Adrenal gland (tissue), 19 donors: ENCODE results near the gene AMFR. TPM values are rescaled to one million over a fixed set of nuclear protein-coding genes. Genes with fewer than 3 reads are reported as not detected.

ENCODE experiments used
- DNase-seq, 7 donors: peaks; one replicate each; pipeline ENCODE4 v3.0.0-alpha.2; 2019 to 2020
- H3K27ac ChIP-seq, 5 donors: fragments of 200-600 bp; sonication (generic) in 4 of 5; 1 replicate in 3 of 5; 2 replicates in 2 of 5; pipeline versions ENCODE4 v1.5.1 to v1.8.0; 2016 to 2020; ENCODE audit warnings: mild to moderate bottlenecking in 1 of 5
- H3K27me3 ChIP-seq: fragments of 200-600 bp; 2 replicates; pipeline ENCODE4 v1.8.0; 2021
- H3K36me3 ChIP-seq, 2 donors: fragments of 200-600 bp; replicated peaks in 1 of 2; 1 replicate in 1 of 2; 2 replicates in 1 of 2; pipeline versions ENCODE4 v1.5.1 to v1.8.0; 2018 to 2022
- H3K4me1 ChIP-seq, 2 donors: fragments of 200-600 bp; replicated peaks in 1 of 2; 1 replicate in 1 of 2; 2 replicates in 1 of 2; pipeline versions ENCODE4 v1.5.1 to v1.8.0; 2018 to 2021
- H3K4me3 ChIP-seq, 4 donors: fragments of 200-600 bp; sonication (generic) in 3 of 4; one replicate each; pipeline ENCODE4 v1.5.1; 2016 to 2018
- H3K9me3 ChIP-seq, 3 donors: fragments of 200-600 bp; sonication (generic) in 1 of 3; replicated peaks in 1 of 3; 1 replicate in 2 of 3; 2 replicates in 1 of 3; pipeline versions ENCODE4 v1.5.1 to v1.8.0; 2016 to 2021
- POLR2A ChIP-seq, 2 donors: fragments of 450-650 bp; IDR thresholded peaks; one replicate each; pipeline ENCODE4 v1.6.1; 2017; ENCODE audit warnings: antibody characterized with exemption in 2 of 2, mild to moderate bottlenecking in 2 of 2, moderate library complexity in 1 of 2
- WGBS, 4 donors: extraction: QIAGEN DNeasy Blood & Tissue Kit in 2 of 4; methylation state at CpG; one replicate each; pipeline versions ENCODE4 v1.1.5 to v1.1.7; 2013 to 2017; 5-methylcytosine and 5-hydroxymethylcytosine counted together
- intact Hi-C, 2 donors: fragments of 100-400 bp; cut with DNase I; formaldehyde crosslinking; loops; one replicate each; pipeline versions ENCODE4 v1.14.1 to v1.15.0; 2022 to 2023
- long read RNA-seq, 10 donors: library from polyadenylated mRNA in 3 of 10; unstranded in 2 of 10; stranded (forward) in 1 of 10; transcript quantifications; one replicate each; pipeline ENCODE4 v2.0.0 and lab custom pipeline, GENCODE V29; 2021 to 2026
- polyA plus RNA-seq, 3 donors: library from polyadenylated mRNA; stranded (reverse); fragments of 200-250 nt in 2 of 3; fragments of 350-450 nt in 1 of 3; fragmentation: Illumina TruSeq in 1 of 3; extraction: RNeasy Lipid Tissue Mini Kit (QIAGEN cat#74804) in 1 of 3; gene quantifications; one replicate each; pipeline ENCODE4 v1.2.3, GENCODE V29; 2013 to 2014
- total RNA-seq, 9 donors: library from RNA; depleted of rRNA in 4 of 9; stranded (reverse); fragments of >200 nt in 4 of 9; fragments of 120-200 nt in 1 of 9; fragmentation: NEBNext Ultra II Directional in 1 of 9; extraction: Animal tissue kit (Norgen Biotek cat#: 25700) in 1 of 9; gene quantifications; one replicate each; pipeline versions ENCODE4 v1.1.0 to v1.2.4, GENCODE V29; 2013 to 2023
- TF ChIP-seq, protein P1 (sequence below), 6 experiments: fragments of 450-650 bp in 4 of 6; fragments of 200-600 bp in 2 of 6; sonication (generic) in 1 of 6; IDR thresholded peaks; 1 replicate in 5 of 6; 2 replicates in 1 of 6; pipeline versions ENCODE4 v1.5.1 to v1.8.0; 2016 to 2021; ENCODE audit warnings: antibody characterized with exemption in 6 of 6, mild to moderate bottlenecking in 2 of 6, moderate library complexity in 1 of 6
- donor health status: healthy with polysubstance abuse.
- donor health status: Bipolar disorder and iron deficiency.
- donor health status: DM: yes; HTN: yes; CAD: no.
- donor health status: DM: no; HTN: no; CAD: no.
- donor health status: DM: no; HTN: no; CAD: no.
- donor health status: DM: yes; HTN: yes; CAD: no.

AMFR gene
- total RNA-seq (100 to 1,000 TPM; 165 to 346 (median 226) TPM), polyA plus RNA-seq (100 to 1,000 TPM in 1 of 3 donors, 10 to 100 TPM in 2; 40.3 to 117 (median 72.2) TPM)
- long read RNA-seq, donor 1, transcript AMFR-201 (14 exons, 3,600 nt) = major isoform, 26 of 54 reads
- long read RNA-seq, donor 1, transcript AMFR-208 (1 exons, 1,844 nt) = minor isoform, 13 of 54 reads
- long read RNA-seq, donor 1, partial matches to known transcripts = 14 of 54 reads
- long read RNA-seq, donor 1, other reads (novel, unspliced or antisense) = 0 of 54 reads
- long read RNA-seq, donor 2, transcript AMFR-201 (14 exons, 3,600 nt) = major isoform, 20 of 58 reads
- long read RNA-seq, donor 2, transcript AMFR-208 (1 exons, 1,844 nt) = minor isoform, 13 of 58 reads
- long read RNA-seq, donor 2, partial matches to known transcripts = 23 of 58 reads
- long read RNA-seq, donor 2, other reads (novel, unspliced or antisense) = 0 of 58 reads
- long read RNA-seq, donor 3, transcript AMFR-201 (14 exons, 3,600 nt) = major isoform, 12 of 42 reads
- long read RNA-seq, donor 3, transcript AMFR-208 (1 exons, 1,844 nt) = major isoform, 12 of 42 reads
- long read RNA-seq, donor 3, partial matches to known transcripts = 15 of 42 reads
- long read RNA-seq, donor 3, other reads (novel, unspliced or antisense) = 0 of 42 reads
- long read RNA-seq, donor 4, partial matches to known transcripts = 4 of 18 reads
- long read RNA-seq, donor 4, other reads (novel, unspliced or antisense) = 8 of 18 reads
- long read RNA-seq, donor 5, transcript AMFR-201 (14 exons, 3,600 nt) = major isoform, 481 of 509 reads
- long read RNA-seq, donor 5, partial matches to known transcripts = 9 of 509 reads
- long read RNA-seq, donor 5, other reads (novel, unspliced or antisense) = 14 of 509 reads
- long read RNA-seq, donor 6, partial matches to known transcripts = 2 of 14 reads
- long read RNA-seq, donor 6, other reads (novel, unspliced or antisense) = 9 of 14 reads
- long read RNA-seq, donor 7, transcript AMFR-208 (1 exons, 1,844 nt) = major isoform, 14 of 38 reads
- long read RNA-seq, donor 7, transcript AMFR-201 (14 exons, 3,600 nt) = minor isoform, 5 of 38 reads
- long read RNA-seq, donor 7, partial matches to known transcripts = 18 of 38 reads
- long read RNA-seq, donor 7, other reads (novel, unspliced or antisense) = 0 of 38 reads
- long read RNA-seq, donor 8, transcript AMFR-201 (14 exons, 3,600 nt) = major isoform, 37 of 82 reads
- long read RNA-seq, donor 8, transcript AMFR-208 (1 exons, 1,844 nt) = minor isoform, 17 of 82 reads
- long read RNA-seq, donor 8, partial matches to known transcripts = 28 of 82 reads
- long read RNA-seq, donor 8, other reads (novel, unspliced or antisense) = 0 of 82 reads
- long read RNA-seq, donor 9, transcript AMFR-201 (14 exons, 3,600 nt) = major isoform, 25 of 54 reads
- long read RNA-seq, donor 9, partial matches to known transcripts = 23 of 54 reads
- long read RNA-seq, donor 9, other reads (novel, unspliced or antisense) = 0 of 54 reads
- long read RNA-seq, donor 10, transcript AMFR-201 (14 exons, 3,600 nt) = major isoform, 16 of 33 reads
- long read RNA-seq, donor 10, transcript AMFR-208 (1 exons, 1,844 nt) = minor isoform, 7 of 33 reads
- long read RNA-seq, donor 10, partial matches to known transcripts = 8 of 33 reads
- long read RNA-seq, donor 10, other reads (novel, unspliced or antisense) = 0 of 33 reads

DNA sequence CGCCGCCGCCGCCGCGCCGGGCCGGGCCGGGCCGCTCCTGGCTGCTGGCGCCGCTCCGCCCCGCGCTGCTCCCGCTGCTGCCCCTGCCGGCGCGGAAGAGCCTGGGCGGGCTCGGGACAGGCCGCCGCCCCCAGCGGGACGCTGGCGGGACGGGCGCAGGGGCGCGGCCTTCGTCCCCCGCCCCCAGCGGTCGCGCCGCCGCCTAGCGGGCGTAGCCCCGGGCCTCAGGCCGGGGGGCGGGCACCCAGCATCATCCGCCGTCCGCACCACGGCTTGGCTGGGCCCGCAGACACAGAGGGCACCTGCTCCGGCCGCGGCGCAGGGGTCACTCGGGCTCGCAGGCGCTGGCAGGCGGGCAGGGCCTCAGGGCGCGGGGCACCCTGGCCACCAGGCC, at the start of gene AMFR:
TSS of gene AMFR (minus strand) at position 107 of the 394 bp plus-strand sequence. CDS start 218 bp downstream, outside the sequence.
- WGBS, 4 donors = 0 to 1% methylated on average over 44 to 57 of the region's 57 CpGs; no CpG with 5 or more reads in 2 of the 4 donors
- peak; percentile 56 to 72 (median 67) for DNase-seq
- peak within 1 kb of the TSS; percentile 62 to 100 (median 86) for H3K4me3 ChIP-seq
- H3K36me3 ChIP-seq = no peaks in the 10 kb centered on the region
- no peaks in the 10 kb centered on the region for H3K27me3 ChIP-seq
- intact Hi-C loops = no loop called here
- H3K9me3 ChIP-seq = no peaks in the 10 kb centered on the region
- peaks cover 23 to 36% of the 10 kb centered on the region in 2 donors for H3K4me1 ChIP-seq
- TF ChIP-seq, protein P1, sequence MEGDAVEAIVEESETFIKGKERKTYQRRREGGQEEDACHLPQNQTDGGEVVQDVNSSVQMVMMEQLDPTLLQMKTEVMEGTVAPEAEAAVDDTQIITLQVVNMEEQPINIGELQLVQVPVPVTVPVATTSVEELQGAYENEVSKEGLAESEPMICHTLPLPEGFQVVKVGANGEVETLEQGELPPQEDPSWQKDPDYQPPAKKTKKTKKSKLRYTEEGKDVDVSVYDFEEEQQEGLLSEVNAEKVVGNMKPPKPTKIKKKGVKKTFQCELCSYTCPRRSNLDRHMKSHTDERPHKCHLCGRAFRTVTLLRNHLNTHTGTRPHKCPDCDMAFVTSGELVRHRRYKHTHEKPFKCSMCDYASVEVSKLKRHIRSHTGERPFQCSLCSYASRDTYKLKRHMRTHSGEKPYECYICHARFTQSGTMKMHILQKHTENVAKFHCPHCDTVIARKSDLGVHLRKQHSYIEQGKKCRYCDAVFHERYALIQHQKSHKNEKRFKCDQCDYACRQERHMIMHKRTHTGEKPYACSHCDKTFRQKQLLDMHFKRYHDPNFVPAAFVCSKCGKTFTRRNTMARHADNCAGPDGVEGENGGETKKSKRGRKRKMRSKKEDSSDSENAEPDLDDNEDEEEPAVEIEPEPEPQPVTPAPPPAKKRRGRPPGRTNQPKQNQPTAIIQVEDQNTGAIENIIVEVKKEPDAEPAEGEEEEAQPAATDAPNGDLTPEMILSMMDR (IDR thresholded peaks at IDR 0.05) = peak in 4 of 6 experiments; percentile 17 to 87 (median 72)
- peak; percentile 64 to 67 for TF ChIP-seq POLR2A (IDR thresholded peaks at IDR 0.05)
- peak within 1 kb of the TSS; percentile 45 to 97 (median 88) for H3K27ac ChIP-seq

DNA sequence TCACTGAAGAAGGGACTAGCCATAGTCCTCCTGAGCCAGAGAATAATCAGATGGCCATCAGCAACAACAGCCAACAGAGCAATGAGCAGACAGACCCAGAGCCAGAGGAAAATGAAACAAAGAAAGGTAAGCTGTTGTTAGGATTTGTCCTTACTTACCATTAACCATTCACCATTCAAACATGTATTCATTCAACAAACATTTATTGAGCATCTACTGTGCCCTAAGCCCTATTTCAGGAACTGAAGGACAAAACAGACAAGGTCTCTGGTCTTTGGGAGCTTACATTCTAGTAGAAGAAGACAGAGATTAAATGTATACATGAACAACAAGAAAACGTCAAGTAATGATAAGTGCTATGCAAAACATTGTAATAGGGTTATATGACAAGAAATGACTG, 45.3 kb upstream of the AMFR start:
- Histone ChIP-seq H3K4me3 (no peak overlapping the region), H3K27me3 (no peaks in the 10 kb centered on the region), H3K9me3 (no peaks in the 10 kb centered on the region), H3K36me3 (peaks cover 0 to 91% of the 10 kb centered on the region in 2 donors), H3K27ac (no peak overlapping the region), H3K4me1 (peaks cover 0 to 4% of the 10 kb centered on the region in 2 donors)
- TF ChIP-seq, protein P1 (IDR thresholded peaks at IDR 0.05) = no peak
- WGBS, 4 donors = 79 to 97% (median 91%) methylated on average over 1 of the region's 1 CpG
- intact Hi-C loops = no loop called here
- no peak for DNase-seq

DNA sequence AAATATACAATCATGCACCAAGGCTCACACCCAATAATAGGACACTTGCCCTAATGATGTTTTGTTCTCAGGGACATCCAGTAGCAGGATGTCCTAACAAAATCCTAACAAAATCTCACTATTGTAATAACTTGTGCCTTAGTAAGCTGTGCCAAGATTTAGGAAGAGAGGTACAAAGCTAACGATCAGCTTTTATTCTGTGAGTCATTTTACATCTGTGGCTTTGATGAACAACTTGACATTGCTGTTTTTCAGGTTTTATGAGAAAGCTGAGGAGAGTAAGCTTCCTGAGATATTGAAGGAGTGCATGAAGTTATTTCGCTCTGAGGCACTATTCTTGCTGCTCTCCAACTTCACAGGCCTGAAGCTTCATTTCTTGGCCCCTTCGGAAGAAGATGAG, 44.9 kb upstream of the AMFR start:
- no peaks in the 10 kb centered on the region for H3K27me3 ChIP-seq
- no peaks in the 10 kb centered on the region for H3K4me1 ChIP-seq
- H3K27ac ChIP-seq = no peak overlapping the region
- H3K36me3 ChIP-seq = peaks cover 0 to 91% of the 10 kb centered on the region in 2 donors
- intact Hi-C loops = no loop called here
- no peak overlapping the region for H3K4me3 ChIP-seq
- no peak for TF ChIP-seq POLR2A (IDR thresholded peaks at IDR 0.05)
- TF ChIP-seq, protein P1 (IDR thresholded peaks at IDR 0.05) = no peak
- no peaks in the 10 kb centered on the region for H3K9me3 ChIP-seq
- DNase-seq = no peak
- 70 to 80% (median 77%) methylated on average over 3 of the region's 3 CpGs for WGBS, 4 donors
